HG03565 (cell line): ENCODE measurements around the gene CTTN.
A peak's percentile ranks its signal among the peaks of the same experiment; 100 is the strongest.
"Not testable (repeated sequence)": the region's sequence is repeated elsewhere in the genome, so short reads cannot be mapped to it uniquely, and the experiment has no call there.

Experiments used
- ATAC-seq: cut with Tn5 transposase; IDR thresholded peaks from one replicate; pipeline ENCODE4 v1.9.1; 2021; ENCODE audit warnings: mild to moderate bottlenecking, moderate library complexity; ENCODE audit not compliant: unreplicated experiment

CTTN gene

GRCh38 chr11:70445091-70445490 is 46.8 kb downstream of the CTTN start:
- ATAC-seq: no peak

DNA sequence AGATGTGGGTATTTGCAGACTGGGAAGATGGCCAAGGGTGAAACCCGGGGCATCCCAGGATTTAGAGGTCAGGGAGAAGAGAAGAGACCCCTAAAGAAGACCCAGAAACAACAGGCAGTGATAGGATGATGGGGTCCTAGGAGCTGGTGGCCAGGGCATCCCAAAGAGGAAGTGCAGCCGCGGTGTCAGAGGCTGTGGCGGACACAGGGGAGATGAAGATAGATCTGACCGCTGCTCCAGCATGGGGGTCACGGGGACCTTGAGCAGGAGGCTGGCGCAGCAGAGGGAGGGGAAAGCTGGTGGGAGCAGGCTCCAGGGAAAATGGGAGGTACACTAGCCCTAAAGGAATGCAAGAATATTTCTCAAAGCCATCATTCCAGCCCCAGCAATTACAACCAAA is 47.3 kb downstream of the CTTN start:
- ATAC-seq: no peak

DNA sequence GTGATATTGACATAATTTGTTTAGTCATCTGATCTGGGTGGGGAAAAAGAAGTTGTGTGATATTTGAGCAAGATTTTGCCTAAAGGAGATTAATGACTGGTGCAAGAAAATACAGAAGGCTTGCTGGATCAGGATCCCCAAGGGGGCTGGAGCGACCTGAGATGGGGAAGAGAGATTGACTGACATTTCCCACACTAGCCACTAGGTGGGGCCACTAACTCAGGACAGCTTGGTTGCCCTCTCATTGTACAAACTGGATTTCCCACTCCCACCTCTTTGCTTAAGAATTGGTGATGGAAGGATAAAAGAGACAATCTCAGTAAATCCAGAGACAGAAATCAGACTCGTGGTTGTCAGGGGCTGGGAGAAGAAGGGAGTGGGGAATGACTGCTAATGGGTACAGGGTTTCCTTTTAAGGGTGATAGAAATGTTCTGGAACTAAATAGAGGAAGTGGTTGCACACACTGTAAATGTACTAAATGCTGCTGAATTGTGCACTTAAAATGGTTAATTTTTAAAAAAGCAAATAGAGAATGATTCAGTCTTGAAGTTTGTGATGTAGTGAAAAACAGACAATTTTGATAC is 50.7 kb downstream of the CTTN start:
- no peak for ATAC-seq

DNA sequence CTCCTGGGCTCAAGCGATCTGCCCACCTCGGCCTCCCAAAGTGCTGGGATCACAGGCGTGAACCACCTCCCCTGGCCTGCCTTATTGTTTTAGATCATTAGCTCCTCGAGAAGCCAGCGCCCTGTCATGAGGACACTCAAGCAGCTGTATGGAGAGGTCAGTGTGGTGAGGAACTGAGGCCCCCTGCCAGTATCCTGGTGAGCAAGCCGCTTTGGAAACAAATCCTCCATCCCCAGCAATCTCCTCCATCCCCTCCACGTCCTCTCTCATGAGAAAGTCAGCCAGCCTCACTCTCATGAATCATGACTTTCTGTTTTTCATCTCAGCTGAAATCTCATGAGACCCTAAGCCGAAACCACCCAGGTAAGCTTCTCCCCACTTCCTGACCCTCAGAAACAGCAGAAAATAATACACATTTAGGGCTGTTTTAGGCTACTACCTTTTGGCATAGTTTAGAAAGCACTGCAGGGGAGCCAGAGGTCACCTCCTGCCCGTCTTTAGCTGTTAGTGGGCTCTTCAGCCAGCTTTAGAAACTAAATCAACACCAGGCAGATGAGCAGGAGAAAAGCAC is 56.0 kb downstream of the CTTN start:
- ATAC-seq: no peak

DNA sequence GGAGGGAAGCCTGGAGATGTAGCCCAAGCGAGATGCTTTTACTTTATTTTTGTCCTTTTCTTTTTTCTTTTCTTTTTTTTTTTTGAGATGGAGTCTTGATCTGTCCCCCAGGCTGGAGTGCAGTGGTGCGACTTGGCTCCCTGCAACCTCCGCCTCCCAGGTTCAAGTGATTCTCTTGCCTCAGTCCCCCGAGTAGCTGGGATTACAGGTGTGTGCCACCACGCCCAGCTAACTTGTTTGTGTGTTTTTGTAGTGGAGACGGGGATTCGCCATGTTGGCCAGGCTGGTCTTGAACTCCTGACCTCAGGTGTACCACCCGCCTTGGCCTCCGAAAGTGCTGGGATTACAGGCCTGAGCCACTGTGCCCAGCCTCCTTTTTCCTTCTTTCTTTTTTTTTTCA is 56.5 kb downstream of the CTTN start:
- not testable (repeated sequence) for ATAC-seq

DNA sequence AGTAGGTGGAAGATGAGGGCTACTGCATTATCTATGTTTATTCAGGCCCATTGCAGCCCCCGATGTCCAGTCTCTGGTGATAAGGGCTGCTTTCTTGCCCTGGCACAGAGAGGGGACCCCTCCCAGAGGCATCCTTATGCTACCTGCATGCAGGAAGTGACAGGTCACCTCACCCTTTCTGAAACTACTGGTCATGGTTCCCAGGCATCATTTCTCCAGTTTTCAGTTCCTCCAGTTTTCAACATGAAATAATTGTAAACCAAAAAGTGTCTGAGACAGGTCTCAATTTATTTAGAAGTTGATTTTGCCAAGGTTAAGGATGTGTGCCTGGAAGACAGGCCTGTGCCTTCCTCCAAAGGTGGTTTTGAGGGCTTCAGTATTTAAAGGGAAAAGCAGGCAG is 57.0 kb downstream of the CTTN start:
- no peak for ATAC-seq

- no peak for ATAC-seq
Observed at GRCh38 chr11:70456921-70457532, 58.7 kb downstream of the CTTN start.

- ATAC-seq: no peak
Observed at GRCh38 chr11:70458736-70459135, 60.4 kb downstream of the CTTN start.

DNA sequence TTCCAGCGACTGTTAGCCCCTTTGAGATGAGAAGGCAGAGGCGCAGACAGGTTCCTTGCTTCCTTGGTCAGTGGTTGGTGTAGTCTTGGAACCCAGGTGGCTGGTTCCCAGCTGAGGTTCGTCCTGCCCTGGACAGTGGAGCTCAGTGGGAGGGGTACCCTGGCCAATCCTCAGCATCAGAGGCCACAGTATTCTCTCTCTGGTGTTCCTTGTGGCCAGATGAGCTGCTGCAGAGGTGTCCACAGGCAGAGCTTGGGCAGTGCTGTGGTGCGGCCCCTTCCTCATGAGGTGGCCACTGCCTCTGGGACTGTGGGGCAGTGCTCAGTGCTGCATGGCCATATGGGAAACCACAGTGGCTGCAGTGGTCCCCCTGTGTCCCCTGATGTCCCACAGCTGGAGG is 61.8 kb downstream of the CTTN start:
- no peak for ATAC-seq

GRCh38 chr11:70460964-70461363 is 62.6 kb downstream of the CTTN start:
- no peak for ATAC-seq

GRCh38 chr11:70462818-70463477 is 64.6 kb downstream of the CTTN start:
- no peak for ATAC-seq

DNA sequence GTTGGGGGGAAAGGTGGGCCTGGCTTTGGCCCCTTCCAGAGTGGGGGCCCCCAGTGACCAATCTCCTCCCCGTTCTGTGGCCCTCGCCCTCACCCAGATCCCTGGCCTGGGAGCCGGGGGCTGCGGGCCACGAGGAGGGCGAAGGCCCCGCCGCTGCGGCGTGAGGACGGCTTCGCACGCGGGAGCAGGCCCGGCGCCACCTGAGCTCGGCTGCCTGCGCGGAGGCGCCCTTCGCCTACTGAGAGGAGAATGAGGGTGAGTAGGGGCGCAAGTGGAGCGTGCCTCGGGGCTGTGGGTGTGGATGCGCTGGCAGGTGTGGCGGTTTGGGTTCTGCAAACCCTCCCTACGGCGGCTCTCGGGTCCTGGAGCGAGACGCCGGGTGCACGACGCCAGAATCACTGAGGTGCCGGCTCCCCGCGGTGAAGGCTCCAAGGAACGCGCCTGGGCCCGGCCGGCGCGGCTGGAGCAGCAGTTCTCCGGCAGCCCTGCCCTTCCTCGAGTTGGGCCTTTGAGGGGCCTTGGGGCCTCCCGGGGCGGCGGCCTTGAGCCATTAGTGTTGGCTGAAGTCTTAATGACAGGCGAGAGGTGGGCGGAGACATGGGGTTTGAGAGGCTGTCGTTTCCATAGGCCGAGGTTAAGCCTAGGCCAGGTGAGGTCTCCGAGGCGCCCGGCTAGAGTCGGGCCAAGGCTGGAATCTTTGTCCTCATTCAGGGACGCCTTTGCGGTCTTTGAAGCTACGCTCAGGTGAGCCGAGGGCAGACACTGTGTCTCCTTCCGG is 65.3 kb downstream of the CTTN start:
- no peak for ATAC-seq

GRCh38 chr11:70464509-70465361 is 66.4 kb downstream of the CTTN start:
- ATAC-seq: no peak

DNA sequence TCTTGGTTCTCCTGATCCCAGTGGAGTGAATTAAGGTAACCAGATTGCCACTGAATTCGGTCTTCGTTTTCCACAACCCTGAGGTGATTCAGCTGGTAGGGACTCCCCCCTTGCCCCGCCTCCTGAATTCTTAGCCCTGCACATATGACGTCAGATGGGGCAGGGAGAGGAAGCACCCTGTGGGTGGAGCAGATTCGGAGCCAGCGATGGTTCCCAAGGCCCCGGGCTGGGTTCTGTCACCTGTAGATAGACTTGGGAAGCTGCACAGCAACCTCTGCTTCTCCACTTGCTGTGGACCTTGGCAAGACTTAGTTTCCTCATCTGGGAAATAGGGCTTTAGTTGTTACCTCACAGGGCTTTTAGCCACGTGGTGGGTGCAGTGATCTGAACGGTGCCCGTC is 67.8 kb downstream of the CTTN start:
- no peak for ATAC-seq

DNA sequence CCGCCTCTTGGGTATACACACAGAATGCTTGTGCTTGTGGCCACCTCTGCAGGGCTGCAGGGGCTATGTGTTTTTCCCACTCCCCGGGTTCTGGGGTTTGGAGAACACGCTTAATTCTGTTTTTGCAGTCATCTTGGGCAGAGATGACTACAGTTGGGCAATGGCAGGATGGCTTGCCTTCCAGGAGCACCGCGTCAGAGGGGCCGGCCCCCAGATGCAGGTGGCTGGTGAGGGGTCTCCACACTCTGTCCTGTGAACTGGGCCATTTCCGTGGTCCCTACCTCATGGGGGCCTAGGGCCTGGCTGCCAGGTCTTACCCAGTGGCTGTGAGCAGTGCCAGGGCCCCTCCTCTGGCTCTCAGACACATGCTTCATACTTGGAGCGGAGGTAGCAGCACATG is 68.3 kb downstream of the CTTN start:
- ATAC-seq: no peak

DNA sequence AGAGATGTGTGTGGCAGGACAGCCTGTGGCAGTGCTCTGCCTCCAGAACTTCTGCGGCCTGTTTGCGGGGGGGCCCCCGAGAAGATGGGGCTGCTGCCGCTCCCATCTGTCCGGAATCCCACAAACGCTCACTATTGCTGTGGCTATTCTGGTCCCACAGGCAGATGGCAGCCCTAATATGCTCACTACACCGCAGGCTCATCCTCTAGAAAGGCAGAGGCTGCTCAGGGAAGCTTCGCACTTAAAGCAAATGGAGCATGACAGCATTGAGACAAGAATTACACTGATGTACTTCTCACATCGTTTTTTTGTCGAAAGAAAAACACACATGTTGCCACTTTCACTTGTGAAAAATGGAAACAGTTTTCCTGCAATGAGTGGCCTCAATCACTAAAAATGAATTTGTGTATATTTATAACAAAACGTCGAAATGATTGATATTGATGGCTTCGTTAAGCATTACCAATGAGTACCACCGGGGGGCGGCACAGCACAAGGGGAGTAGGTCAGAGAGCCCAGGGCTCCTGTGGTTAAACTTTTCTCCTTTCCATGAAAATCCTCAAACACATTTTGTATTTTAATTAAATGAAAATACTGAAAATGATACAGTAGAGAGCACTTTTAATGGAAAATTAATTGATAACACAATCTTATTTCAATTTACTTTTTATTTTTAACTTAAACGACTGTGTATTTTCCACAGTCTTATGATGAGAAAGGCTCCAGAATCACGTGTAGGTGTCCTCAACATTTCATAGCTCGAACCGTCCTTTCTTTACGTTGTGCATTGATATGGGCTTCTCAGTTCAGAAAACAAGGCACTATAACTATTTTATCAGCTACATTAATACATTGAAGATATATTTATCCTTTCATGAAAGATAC is 69.1 kb downstream of the CTTN start:
- ATAC-seq: no peak

- no peak for ATAC-seq
Observed at GRCh38 chr11:70468256-70469195, 70.2 kb downstream of the CTTN start.

- peak; percentile 44 for ATAC-seq
Observed at GRCh38 chr11:70470127-70470526, 71.8 kb downstream of the CTTN start.
